ENCODE data around the gene DCBLD1.

GRCh38 chr6:117469791-117470190 is 12.7 kb upstream of the DCBLD1 start:
- no peak for TF ChIP-seq POLR2AphosphoS2 (IDR thresholded peaks at IDR 0.05; ENCODE audit: low read length)
- TF ChIP-seq BHLHE40 (IDR thresholded peaks at IDR 0.05; ENCODE audit: low read length): no peak
- TF ChIP-seq SRSF1 (IDR thresholded peaks at IDR 0.05; ENCODE audit: low read depth, low read length): no peak
- no peak for TF ChIP-seq FOXK1 (CRISPR knock-in tag; IDR thresholded peaks at IDR 0.05; ENCODE audit: borderline replicate concordance)
